Mesenteric fat pad (tissue), 1 donor: Measurements from ENCODE around the gene RABL6. TPM values are rescaled to one million over a fixed set of nuclear protein-coding genes. Genes with fewer than 3 reads are reported as not detected.
"Not testable (repeated sequence)": the region's sequence is repeated elsewhere in the genome, so short reads cannot be mapped to it uniquely, and the experiment has no call there.

Source experiments
- DNase-seq: peaks from one replicate; pipeline ENCODE4 v3.0.0-alpha.2; 2020; ENCODE audit warnings: low spot score
- total RNA-seq: library from RNA; stranded (reverse); fragmentation: NEBNext Ultra II Directional; extraction: Animal tissue kit (Norgen Biotek cat#: 25700); gene quantifications from one replicate; pipeline ENCODE4 v1.2.1, GENCODE V29; 2021
- donor health status: DM: yes; HTN: yes; CAD: no.

RABL6 gene
- total RNA-seq, 1 donor from 2014 or later = 54.9 TPM

DNA sequence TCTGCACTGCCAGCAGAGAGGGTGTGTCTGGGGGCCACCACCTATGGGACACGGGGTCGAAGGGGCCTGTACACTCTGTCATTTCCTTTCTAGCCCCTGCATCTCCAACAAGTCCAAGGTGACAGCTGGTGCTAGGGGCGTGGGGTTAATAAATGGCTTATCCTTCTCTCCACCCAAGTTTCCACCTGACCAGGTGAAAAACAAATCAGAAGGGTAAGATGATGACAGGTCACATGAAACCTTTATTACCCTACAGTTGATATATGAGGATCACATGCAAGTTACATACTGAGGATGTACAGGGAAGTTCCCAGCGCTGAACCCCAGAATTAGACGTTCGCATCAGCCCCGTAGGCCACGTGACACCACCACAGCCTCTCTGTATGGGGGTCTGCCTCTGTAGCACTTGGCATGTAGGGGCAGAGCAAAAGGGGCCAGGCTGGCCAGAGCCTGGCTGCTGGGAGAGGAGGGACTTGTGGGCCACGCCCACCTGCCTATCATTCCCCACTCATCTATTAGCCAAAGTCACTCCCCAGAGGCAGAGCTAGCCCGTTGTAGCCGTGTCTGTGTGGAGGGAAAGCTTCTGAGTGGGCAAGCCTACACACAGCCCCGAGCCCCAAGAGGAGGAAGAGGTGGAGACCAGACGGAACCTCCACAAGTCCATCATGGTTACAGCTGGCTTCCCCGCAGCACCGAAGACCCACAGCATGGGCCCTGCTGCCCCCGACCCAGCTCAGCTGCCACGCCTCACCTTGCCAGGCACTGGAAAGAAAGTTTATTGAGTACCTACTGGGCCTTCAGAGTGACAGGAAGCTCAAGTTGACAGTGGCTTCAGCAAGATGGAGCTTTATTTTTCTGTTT, 14.4 kb upstream of the RABL6 start:
- no peak for DNase-seq

DNA sequence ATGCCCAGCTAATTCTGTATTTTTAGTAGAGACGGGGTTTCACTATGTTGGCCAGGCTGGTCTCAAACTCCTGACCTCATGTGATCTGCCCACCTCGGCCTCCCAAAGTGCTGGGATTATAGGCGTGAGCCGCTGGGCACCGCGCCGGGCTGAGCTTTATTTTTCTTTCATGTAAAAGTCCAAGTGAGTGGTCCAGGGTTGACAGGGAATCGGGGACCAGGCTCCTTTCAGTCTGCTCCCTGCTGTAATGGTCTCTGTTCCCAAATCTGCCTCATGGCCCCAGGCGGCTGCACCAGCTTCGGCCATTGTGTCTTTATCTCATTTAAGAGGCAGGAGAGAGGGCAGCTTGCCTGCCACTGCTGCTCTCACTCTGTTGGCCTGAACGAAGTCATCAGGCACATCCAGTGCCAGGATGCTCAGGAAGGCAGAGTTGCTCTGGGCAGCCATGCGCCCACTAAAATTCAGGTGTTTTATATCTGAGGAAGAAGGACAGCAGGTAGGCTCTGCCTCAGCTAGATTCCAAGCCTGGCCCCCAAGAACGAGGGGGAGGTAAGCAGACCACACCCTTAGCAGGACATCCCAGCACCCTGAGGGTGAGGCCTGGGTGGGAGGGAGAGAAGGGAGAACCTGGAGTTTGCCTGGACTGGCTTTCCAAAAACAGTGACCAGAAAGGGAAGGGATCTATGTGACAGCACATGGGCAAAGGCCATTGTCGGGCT, 13.3 kb upstream of the RABL6 start:
- no peak for DNase-seq

DNA sequence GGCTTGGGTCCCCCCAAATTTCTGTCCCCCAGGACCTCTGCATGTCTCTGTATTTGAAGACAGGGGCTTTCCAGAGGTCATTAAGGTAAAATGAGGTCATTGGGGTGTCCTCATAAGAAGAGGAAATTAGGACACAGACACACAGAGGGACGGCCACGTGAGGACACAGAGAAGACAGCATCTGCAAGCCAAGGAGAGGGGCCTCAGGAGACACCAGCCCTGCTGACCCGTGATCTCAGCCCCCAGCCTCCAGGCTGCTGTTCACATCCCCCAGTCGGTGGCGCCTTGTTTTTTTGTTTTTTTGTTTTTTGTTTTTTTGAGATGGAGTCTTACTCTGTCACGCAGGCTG, 12.8 kb upstream of the RABL6 start:
- DNase-seq = no peak

DNA sequence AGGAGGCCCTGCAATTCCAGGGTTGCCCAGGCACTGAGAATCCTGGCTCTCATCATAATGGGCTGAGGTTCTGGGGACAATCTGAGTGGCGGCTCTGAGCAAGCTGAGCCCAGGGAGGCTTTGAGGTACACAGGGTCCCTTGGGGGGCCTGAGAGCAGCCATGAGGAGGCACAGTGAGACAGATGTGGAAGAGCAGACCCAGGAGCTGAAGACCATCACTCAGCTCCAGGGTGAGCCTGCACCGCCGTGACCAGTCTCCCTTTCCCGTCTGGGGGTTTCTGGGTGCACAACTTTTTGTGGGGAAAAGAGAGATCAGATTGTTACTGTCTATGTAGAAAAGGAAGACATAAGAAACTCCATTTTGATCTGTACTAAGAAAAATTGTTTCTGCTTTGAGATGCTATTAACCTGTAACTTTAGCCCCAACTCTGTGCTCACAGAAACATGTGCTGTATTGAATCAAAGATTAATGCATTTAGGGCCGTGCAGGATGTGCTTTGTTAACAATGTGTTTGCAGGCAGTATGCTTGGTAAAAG, 11.4 kb upstream of the RABL6 start, which contains the start of gene CCDC183:
CCDC183 (plus strand) TSS at position 101 of the 537 bp plus-strand sequence; CDS start at position 161, 60 bp downstream.
- no peak for DNase-seq

DNA sequence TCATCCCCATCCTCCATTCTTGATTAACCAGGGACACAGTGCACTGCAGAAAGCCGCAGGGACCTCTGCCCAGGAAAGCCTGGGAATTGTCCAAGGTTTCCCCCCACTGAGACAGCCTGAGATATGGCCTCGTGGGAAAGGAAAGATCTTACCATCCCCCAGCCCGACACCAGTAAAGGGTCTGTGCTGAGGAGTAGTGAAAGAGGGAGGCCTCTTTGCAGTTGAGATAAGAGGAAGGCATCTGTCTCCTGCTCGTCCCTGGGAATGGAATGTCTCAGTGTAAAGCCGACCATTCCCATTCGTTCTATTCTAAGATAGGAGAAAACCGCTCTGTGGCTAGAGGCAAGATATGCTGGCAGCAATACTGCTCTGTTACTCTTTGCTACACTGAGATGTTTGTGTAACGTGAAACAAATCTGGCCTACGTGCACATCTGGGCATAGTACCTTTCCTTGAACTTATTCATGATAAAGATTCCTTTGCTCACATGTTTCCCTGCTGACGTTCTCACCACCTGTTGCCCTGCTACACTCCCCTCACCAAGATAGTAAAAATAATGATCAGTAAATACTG, 10.9 kb upstream of the RABL6 start:
- DNase-seq = not testable (repeated sequence)

DNA sequence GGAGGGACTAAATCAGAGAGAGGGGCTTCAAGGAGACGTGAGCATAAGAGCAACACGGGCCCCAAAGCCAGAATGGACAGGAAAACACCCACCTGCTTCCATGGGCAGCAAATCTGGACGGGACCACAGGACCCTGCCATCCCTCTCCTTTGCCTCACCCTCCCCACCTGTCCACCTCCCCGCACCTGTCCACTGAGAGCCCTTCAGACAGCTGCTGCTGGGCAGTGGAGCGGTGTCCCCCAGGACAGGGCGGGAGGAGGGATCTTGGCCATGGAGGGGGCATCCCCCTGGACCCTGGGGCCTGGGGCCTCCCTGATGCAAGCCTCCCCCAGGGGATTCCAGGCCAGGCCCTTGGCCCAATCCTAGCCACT, 9.1 kb upstream of the RABL6 start:
- no peak for DNase-seq

DNA sequence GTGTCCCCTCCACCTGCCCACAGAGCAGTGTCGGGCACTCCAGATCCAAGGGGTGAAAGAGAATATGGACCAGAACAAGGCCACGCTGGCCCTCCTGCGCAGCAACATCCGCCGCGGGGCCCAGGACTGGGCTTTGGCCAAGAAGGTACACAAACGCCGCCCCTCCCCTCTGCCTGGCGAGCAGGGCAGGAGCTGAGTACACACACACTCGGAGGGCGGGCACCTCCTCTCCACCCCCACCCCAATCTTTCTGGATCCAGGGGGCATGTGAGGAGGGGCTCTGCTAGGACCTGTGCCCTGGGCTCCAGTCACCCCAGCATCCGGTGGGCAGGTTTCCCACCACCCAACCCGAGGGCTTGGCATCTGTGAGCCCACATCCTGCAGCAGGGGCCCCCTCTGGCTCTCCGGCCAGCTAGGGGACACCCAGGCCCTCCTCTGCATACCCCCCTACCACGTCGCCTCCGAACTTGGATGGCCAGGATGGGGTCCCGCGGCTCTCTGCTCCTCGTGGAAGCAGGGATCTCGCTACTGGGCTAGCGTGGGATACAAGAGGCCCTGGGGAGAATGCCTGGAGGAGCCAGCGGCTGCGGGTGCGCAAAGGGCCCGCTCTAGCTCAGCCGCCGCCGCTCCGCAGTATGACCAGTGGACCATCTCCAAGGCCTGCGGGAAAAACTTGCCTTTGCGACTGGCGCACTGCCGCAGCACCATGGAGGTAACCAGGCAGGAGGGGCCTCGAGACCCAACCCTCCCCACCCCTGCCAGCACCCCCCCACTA, 8.5 kb upstream of the RABL6 start:
- no peak for DNase-seq

DNA sequence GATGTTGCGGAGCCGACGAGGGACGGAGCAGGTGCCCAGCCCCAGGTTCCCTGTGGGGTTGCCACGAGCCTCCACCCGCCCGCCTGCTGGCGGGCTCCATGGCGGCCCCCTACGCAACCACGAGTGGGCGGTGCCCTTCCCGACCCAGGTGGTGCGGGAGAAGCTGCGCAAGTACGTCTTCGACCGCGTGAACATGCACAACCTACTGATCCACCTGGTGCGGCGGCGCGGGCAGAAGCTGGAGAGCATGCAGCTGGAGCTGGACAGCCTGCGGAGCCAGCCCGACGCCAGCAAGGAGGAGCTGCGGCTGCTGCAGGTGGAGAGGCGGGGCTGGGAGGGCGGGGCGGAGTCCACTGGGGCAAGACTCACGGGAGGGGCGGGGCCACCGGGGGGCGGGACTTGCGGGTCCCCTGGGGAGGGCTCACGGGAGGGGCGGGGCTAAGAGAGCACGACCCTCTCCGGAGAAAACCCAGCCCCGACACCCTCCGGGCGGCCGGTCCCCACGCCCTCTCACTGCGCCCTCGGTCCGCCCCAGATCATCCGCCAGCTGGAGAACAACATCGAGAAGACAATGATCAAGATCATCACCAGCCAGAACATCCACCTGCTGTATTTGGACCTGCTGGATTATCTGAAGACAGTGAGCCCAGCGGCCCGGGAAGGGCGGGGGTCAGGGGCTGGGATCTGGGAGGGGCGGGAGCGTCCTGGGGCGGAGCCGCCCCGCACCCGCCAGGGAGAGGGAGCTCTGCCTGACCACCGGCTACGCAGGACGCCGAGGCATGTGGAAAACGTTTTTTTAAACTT, 7.7 kb upstream of the RABL6 start:
- no peak for DNase-seq

DNA sequence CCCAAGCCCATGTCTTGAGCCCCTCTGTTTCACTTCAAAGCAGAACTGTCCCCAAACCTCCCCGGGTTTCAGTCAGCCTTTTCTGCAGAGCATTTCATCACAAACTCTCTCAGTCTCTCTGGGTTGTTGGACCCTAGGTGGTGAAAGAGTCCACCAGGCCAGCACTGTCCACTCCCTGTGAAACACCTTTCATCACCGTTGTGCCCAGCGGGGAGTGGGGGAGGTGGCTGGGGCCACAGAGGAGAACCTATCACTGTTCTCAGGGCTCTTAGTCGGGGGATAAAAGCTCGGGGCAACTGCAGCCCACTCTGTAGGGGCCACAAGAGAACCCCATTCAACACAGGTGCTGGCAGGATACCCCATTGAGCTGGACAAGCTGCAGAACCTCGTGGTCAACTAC, 5.4 kb upstream of the RABL6 start:
- DNase-seq = no peak

DNA sequence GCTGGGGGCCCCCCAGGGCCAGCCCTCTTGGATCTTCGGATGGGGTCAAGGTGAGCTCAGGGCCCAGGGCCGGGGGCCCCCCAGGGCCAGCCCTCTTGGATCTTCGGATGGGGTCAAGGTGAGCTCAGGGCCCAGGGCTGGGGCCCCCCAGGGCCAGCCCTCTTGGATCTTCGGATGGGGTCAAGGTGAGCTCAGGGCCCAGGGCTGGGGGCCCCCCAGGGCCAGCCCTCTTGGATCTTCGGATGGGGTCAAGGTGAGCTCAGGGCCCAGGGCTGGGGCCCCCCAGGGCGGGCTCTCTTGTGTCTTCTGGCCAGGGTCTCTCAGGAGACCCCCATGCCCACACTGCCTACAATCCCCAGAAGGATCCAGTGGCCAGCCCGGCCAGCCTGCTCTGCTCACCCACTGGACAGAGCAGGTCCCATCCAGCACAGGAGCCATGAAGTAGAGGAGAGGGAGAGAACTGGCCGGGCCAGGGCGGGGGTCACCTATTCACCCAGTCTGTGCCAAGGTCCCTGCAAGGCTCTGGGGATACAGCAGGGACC, 4.7 kb upstream of the RABL6 start:
- not testable (repeated sequence) for DNase-seq

DNA sequence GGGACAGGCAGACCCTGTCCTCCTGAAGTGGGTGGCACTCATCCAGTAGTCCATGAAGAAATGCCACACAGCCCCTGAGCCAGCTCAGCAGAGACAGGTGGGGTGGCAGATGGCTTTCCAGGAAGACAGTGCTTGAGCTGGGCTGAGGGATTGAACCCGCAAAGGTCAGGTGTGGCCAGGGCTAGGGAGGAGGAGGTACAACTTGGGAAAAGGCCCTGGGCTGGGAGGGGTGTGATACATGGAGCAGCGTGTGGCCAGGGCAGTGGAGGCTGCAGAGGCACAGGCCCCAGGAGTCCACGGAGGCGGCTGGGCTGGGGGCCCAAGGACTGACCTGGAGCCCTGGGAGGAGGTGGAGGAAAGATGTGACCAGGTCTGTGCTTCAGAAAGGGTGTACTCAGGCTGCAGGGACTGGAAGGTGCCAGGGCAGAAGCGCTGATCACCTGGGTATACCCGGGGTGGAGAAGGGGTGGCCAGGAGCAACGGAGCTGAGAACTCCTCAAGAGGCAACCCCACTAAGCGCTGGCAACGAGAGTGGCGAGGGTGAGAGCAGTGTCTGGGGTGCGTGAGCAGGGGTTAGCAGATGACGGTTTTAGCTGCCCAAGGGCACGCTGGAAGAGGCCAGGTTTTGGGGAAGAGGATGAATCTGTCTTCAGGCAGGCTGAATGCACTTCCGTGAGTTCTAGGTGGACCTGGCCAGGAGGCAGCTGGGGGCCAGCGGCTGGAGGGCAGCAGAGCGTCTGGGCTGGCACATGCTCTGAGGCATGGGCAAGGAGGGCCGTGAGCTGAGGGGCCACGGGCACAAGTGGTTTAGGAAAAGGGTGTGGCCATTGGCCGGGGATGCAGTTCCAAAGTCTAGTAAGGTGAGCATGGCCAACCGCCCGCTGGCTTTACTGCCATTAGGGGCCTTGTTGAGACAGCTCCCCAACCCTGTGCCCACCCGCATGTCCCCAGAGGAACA, 3.9 kb upstream of the RABL6 start:
- no peak for DNase-seq

DNA sequence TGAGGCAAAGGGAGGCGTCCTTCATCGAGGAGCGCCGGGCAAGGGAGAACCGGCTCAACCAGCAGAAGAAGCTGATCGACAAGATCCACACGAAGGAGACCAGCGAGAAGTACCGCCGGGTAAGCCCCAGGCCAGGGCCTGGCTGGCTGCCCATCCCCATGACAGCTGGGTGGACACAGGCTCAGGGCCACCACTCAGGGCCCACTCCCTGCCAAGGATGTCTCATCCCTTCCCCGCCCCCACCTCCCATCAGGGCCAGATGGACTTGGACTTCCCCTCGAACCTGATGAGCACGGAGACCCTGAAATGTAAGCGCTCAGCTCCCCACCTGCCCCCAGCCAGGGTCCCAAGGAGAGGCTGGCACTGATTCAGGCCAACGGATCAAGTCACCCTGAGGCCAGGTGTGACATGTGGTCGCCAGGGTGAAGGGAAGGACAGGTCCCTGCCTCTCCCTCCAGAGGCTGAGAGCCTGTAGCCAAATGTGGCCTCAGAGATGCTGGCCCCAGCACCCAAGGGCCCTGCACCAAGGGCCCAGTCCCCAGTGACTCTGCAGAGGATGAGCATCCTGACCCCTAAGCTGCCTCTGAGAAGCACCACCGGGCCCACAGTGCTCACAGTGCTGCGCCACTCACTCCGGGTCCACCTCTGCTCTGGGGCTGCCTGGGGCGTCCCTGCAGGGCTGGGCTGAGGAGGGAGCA, 3.1 kb upstream of the RABL6 start:
- no peak for DNase-seq

DNA sequence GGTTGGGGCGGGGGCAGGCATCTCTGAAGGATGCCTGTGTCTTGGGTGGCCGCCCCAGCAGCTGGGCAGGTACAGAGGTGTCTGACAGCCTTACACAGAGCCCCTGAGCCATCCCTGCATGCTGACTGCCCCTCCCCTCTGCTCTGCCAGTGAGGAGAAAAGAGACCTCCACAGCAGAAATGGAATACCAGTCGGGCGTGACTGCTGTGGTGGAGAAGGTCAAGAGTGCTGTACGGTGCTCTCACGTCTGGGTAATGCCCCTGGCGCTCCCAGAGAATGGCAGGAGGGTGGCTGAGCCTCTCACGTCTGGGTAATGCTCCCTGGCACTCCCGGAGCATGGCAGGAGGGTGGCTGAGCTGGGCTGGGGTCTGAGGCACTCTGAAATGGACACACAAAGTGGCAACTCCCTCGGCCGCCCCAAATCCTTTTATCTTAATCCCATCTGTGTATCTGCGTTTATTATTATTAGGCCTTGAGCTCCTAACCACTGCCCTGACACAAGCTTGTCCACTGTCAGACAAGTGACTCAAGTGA, 2.5 kb upstream of the RABL6 start:
- DNase-seq = no peak

DNA sequence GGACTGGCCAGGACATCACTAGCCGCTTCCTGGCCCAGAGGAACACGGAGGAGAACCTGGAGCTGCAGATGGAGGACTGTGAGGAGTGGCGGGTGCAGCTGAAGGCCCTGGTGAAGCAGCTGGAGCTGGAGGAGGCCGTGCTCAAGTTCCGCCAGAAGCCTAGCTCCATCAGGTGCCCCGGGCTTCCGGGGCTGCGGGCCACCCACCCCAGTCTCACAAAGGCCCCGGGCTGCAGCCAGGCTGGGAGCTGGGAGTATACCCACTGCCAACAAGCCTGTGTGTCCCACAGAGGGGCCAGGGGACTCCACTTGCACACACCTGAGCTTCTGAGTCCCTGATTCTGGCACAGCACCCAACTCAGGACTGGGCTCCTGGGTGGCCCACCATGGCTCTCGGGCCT, 1.7 kb upstream of the RABL6 start:
- DNase-seq = no peak

DNA sequence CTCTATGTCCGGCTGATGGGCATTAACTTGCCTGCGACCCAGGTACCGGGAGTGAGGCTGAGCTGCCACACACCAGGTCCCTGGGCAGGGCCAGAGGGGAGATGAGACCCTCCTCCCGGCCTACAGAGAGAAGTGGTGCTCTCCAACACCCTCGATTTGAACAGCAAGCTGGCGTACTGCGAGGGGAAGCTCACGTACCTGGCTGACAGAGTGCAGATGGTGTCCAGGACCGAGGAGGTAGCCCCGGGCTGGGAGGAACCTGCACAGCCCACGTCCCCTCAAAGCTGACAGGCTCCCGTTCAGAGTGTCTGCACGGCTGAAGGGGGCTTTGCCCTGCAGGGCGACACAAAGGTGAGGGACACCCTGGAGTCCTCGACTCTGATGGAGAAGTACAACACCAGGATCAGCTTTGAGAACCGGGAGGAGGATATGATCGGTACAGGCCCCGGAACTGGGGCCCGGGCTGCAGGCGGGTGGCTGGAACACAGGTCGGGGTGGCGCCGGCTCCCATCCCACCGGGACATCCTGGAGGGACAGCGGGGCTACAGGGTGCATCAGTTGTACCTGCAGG, 1.0 kb upstream of the RABL6 start:
- DNase-seq = no peak

DNA sequence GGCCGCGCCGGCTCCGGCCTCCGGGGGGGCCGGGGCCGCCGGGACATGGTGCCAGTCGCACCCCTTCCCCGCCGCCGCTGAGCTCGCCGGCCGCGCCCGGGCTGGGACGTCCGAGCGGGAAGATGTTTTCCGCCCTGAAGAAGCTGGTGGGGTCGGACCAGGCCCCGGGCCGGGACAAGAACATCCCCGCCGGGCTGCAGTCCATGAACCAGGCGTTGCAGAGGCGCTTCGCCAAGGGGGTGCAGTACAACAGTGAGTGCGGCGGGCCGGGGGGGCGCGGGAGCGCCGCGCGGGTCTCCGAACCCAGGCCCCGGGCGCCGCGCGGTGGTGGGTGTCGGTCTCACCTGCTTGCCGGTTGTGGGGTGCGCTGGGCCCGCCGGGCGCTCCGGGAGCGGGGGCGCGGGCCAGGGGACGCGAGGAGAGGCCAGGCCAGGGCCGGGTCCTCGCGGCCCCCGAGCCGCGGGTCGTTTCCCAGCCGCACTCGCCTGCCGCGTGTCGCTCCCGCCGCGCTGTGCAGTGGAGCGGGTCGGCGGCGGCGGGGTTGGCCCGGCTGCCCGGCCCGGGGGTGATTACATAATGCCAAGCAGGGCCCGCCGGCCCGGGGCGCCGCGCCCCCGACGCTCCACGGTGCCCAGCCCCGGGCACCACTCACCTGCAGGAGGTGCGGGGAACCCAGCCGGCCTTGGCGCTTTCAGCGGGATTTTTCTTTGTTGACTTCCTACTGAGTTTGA, 492 bp downstream of the RABL6 start:
- DNase-seq = no peak

DNA sequence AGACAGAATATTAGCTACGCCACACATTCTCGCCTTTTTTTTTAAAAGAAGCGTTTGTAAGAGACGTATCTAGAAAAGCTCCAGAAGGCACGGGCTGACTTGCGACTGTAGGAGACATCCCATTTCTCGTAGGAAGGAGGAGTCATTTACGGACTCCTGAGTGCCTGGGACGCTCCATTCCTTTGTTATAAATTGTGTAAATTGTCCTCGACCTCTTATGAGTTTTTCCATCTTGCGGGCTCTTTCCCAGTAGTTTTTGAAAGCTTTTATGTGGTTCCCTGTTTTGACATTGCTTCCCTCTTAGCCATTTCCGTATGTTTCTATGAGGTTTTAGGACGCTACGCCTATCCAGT, 1.0 kb downstream of the RABL6 start:
- DNase-seq = no peak
